Measurements from ENCODE around the gene ZNF205. TPM values are rescaled to one million over a fixed set of nuclear protein-coding genes. Genes with fewer than 3 reads are reported as not detected.

The ZNF205 gene
- total and polyA plus RNA-seq, 2 of the 4 experiments (the other 2 are of a cell fraction) = 8.2 to 12.7 TPM

GRCh38 chr16:3149630-3150345 lies 37.4 kb downstream of the ZNF205 start (continued):
- no peak for TF ChIP-seq ELK1 (IDR thresholded peaks at IDR 0.05; ENCODE audit: borderline replicate concordance, low read depth, low read length)
- TF ChIP-seq RAD21 (IDR thresholded peaks at IDR 0.05; ENCODE audit: low read length) = peak; percentile 27
